ENCODE data around the gene PCDHGB4.
"Not testable (repeated sequence)": the region's sequence is repeated elsewhere in the genome, so short reads cannot be mapped to it uniquely, and the experiment has no call there.

Gene PCDHGB4

GRCh38 chr5:141383345-141383744, 4.2 kb upstream of the PCDHGB4 start:
- Histone ChIP-seq H3K4me3 (no peak overlapping the region), H3K36me3 (no peaks in the 10 kb centered on the region), H3K4me1 (no peaks in the 10 kb centered on the region), H3K27me3 (no peaks in the 10 kb centered on the region), H3K9me3 (peaks cover 35% of the 10 kb centered on the region), H3K27ac (no peak overlapping the region), H3K4me2 (no peak overlapping the region), H3K9ac (no peak overlapping the region), H4K20me1 (no peaks in the 10 kb centered on the region)
- no peak for TF ChIP-seq Cebpa-rat (IDR thresholded peaks at IDR 0.05)

GRCh38 chr5:141384471-141385267, 2.8 kb upstream of the PCDHGB4 start:
- H3K4me2 ChIP-seq = no peak overlapping the region
- no peak overlapping the region for H3K27ac ChIP-seq
- no peak for TF ChIP-seq Cebpa-rat (IDR thresholded peaks at IDR 0.05)
- H3K27me3 ChIP-seq = no peaks in the 10 kb centered on the region
- no peak overlapping the region for H3K9ac ChIP-seq
- H3K9me3 ChIP-seq = peaks cover 48% of the 10 kb centered on the region
- H4K20me1 ChIP-seq = no peaks in the 10 kb centered on the region
- no peaks in the 10 kb centered on the region for H3K36me3 ChIP-seq
- no peak overlapping the region for H3K4me3 ChIP-seq
- no peaks in the 10 kb centered on the region for H3K4me1 ChIP-seq

DNA sequence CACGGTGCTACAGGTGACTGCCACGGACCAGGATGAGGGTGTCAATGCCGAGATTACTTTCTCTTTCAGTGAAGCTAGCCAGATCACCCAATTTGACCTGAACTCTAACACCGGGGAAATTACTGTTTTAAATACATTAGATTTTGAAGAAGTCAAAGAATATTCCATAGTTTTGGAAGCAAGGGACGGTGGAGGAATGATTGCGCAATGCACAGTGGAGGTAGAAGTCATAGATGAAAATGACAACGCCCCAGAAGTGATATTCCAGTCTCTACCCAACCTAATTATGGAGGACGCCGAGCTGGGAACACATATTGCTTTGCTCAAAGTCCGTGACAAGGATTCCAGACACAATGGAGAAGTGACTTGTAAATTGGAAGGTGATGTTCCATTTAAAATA, 1.2 kb downstream of the PCDHGB4 start:
- H3K36me3 ChIP-seq = no peaks in the 10 kb centered on the region
- H3K4me1 ChIP-seq = no peaks in the 10 kb centered on the region
- H3K9me3 ChIP-seq = peaks cover 50% of the 10 kb centered on the region
- H3K9ac ChIP-seq = no peak overlapping the region
- H3K4me3 ChIP-seq = no peak overlapping the region
- no peak overlapping the region for H3K4me2 ChIP-seq
- peak; percentile 93 for TF ChIP-seq Cebpa-rat (IDR thresholded peaks at IDR 0.05)
- H3K27ac ChIP-seq = no peak overlapping the region
- no peaks in the 10 kb centered on the region for H3K27me3 ChIP-seq
- no peaks in the 10 kb centered on the region for H4K20me1 ChIP-seq

DNA sequence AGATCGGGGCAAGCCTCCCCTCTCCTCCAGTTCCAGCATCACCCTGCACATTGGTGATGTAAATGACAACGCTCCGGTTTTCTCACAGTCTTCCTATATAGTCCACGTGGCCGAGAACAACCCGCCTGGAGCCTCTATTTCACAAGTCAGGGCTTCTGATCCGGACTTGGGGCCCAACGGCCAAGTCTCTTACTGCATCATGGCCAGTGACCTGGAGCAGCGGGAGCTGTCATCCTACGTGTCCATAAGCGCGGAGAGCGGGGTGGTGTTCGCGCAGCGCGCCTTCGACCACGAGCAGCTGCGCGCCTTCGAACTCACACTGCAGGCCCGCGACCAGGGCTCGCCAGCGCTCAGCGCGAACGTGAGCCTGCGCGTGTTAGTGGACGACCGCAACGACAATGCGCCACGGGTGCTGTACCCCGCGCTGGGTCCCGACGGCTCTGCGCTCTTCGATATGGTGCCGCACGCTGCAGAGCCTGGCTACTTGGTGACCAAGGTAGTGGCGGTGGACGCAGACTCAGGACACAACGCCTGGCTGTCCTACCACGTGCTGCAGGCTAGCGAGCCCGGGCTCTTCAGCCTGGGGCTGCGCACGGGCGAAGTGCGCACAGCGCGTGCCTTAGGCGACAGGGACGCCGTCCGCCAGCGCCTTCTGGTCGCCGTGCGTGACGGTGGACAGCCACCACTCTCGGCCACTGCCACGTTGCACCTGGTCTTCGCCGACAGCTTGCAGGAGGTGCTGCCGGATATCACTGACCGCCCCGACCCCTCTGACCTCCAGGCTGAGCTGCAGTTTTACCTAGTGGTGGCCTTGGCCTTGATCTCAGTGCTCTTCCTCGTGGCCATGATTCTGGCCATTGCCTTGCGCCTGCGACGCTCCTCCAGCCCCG, 1.9 kb downstream of the PCDHGB4 start:
- Histone ChIP-seq H3K9me3 (peaks cover 50% of the 10 kb centered on the region), H4K20me1 (no peaks in the 10 kb centered on the region), H3K4me1 (no peaks in the 10 kb centered on the region), H3K36me3 (no peaks in the 10 kb centered on the region), H3K9ac (no peak overlapping the region), H3K27ac (no peak overlapping the region), H3K4me3 (no peak overlapping the region), H3K27me3 (no peaks in the 10 kb centered on the region), H3K4me2 (no peak overlapping the region)
- no peak for TF ChIP-seq Cebpa-rat (IDR thresholded peaks at IDR 0.05)

DNA sequence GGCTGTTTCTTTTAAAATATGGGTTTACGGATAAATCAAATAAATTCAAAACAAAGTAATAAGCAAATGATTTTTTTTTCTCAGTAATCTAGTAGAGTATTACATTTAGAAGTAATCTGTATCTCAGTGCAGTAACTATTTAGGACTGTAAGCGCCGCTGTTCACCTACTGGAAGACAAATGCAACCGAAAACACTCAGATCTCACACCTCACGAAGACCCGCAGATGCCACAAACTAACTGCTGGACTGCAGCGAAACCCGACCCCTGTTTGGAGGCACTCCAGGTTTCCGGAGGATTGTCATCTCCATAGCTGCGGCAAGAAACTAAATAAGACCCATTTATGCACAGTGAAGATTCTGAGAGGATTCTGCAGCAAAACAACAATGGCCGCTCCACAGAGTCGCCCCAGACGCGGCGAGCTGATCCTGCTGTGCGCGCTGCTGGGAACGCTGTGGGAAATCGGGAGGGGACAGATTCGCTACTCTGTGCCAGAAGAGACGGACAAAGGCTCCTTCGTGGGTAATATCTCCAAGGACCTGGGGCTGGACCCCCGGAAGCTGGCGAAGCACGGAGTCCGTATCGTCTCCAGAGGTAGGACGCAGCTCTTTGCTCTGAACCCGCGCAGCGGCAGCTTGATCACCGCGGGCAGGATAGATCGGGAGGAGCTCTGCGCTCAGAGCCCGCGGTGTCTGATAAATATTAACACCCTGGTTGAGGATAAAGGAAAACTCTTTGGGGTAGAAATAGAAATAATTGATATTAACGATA, 5.1 kb downstream of the PCDHGB4 start, which contains the start of gene PCDHGA8:
Gene PCDHGA8, plus strand, starts transcription at position 205 of the 770 bp plus-strand sequence. Its CDS starts 181 bp downstream, at position 386.
- no peak for TF ChIP-seq Cebpa-rat (IDR thresholded peaks at IDR 0.05)
- no peaks in the 10 kb centered on the region for H3K36me3 ChIP-seq
- H3K27ac ChIP-seq = no peak within 1 kb of the TSS
- no peak within 1 kb of the TSS for H3K4me2 ChIP-seq
- H4K20me1 ChIP-seq = no peaks in the 10 kb centered on the region
- no peak within 1 kb of the TSS for H3K9ac ChIP-seq
- peaks cover 51% of the 10 kb centered on the region for H3K9me3 ChIP-seq
- no peak within 1 kb of the TSS for H3K4me3 ChIP-seq
- H3K4me1 ChIP-seq = no peaks in the 10 kb centered on the region
- no peaks in the 10 kb centered on the region for H3K27me3 ChIP-seq

DNA sequence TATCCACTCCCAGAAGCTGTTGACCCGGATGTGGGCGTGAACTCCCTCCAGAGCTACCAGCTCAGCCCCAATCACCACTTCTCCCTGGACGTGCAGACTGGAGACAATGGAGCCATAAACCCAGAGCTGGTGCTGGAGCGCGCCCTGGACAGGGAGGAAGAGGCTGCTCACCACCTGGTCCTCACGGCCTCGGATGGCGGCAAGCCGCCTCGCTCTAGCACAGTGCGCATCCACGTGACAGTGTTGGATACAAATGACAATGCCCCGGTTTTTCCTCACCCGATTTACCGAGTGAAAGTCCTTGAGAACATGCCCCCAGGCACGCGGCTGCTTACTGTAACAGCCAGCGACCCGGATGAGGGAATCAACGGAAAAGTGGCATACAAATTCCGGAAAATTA, 5.8 kb downstream of the PCDHGB4 start:
- no peak overlapping the region for H3K9ac ChIP-seq
- H3K27me3 ChIP-seq = no peaks in the 10 kb centered on the region
- no peaks in the 10 kb centered on the region for H3K4me1 ChIP-seq
- H3K27ac ChIP-seq = no peak overlapping the region
- no peak overlapping the region for H3K4me3 ChIP-seq
- peaks cover 52% of the 10 kb centered on the region for H3K9me3 ChIP-seq
- no peak for TF ChIP-seq Cebpa-rat (IDR thresholded peaks at IDR 0.05)
- H3K36me3 ChIP-seq = no peaks in the 10 kb centered on the region
- no peak overlapping the region for H3K4me2 ChIP-seq
- H4K20me1 ChIP-seq = no peaks in the 10 kb centered on the region

GRCh38 chr5:141394401-141395187, 7.1 kb downstream of the PCDHGB4 start:
- not testable (repeated sequence) for H3K27ac ChIP-seq, H3K27me3 ChIP-seq, H3K9ac ChIP-seq, H3K4me1 ChIP-seq, H3K4me3 ChIP-seq, H3K36me3 ChIP-seq, H4K20me1 ChIP-seq, H3K4me2 ChIP-seq
- peaks cover 52% of the 10 kb centered on the region for H3K9me3 ChIP-seq

DNA sequence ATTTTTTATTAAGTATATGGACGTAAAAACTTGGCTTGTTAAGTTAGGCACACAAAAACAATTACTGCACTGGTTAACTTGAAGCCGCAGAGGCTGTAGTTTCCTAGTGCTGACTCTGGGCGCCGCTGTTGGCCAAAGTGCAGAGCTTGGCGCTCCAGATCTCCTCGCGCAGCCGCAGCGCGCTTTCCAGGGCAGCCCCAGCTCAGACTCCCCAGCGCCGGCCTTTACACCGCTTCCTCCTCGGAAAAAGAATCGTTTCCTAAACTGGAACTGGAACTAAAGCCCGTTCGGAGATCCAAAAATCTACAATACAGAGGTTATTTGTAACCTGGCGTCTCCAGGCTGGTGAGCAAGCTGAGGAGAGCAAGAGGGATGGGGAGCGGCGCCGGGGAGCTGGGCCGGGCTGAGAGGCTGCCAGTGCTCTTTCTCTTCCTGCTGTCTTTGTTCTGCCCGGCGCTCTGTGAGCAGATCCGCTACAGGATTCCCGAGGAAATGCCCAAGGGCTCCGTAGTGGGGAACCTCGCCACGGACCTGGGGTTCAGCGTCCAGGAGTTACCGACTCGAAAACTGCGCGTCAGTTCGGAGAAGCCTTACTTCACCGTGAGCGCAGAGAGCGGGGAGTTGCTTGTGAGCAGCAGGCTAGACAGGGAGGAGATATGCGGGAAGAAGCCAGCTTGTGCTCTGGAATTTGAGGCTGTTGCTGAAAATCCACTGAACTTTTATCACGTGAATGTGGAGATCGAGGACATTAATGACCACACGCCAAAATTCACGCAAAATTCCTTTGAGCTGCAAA, 10.5 kb downstream of the PCDHGB4 start, which contains the start of gene PCDHGB5:
Gene PCDHGB5, plus strand, starts transcription at position 192 of the 796 bp plus-strand sequence. Its CDS starts 181 bp downstream, at position 373.
- H3K27me3 ChIP-seq, H3K27ac ChIP-seq, H3K4me1 ChIP-seq, H4K20me1 ChIP-seq, H3K4me2 ChIP-seq, H3K36me3 ChIP-seq, H3K9ac ChIP-seq, H3K4me3 ChIP-seq: not testable (repeated sequence)
- H3K9me3 ChIP-seq = peaks cover 58% of the 10 kb centered on the region

Data from BLaER1 (cell line).